Hippocampal formation (tissue), 2 donors: Measurements from ENCODE around the gene EPB41L4A.
"Not testable (repeated sequence)": the region's sequence is repeated elsewhere in the genome, so short reads cannot be mapped to it uniquely, and the experiment has no call there.

Source experiments
- DNase-seq, 2 donors: peaks; one replicate each; lab custom pipeline; 2025; lab: John Stamatoyannopoulos, UW

The EPB41L4A gene

GRCh38 chr5:112401924-112402323, 17.2 kb downstream of the EPB41L4A start:
- DNase-seq, result no peak

- no peak for DNase-seq
Measured at GRCh38 chr5:112397690-112398089, 21.4 kb downstream of the EPB41L4A start.

- DNase-seq, result no peak
Measured at GRCh38 chr5:112396430-112396829, 22.6 kb downstream of the EPB41L4A start.

- not testable (repeated sequence) for DNase-seq
Measured at GRCh38 chr5:112395299-112395698, 23.8 kb downstream of the EPB41L4A start.

- no peak for DNase-seq
Measured at GRCh38 chr5:112390327-112390726, 28.8 kb downstream of the EPB41L4A start.

- no peak for DNase-seq
Measured at GRCh38 chr5:112388739-112389138, 30.3 kb downstream of the EPB41L4A start.

GRCh38 chr5:112388074-112388473, 31.0 kb downstream of the EPB41L4A start:
- DNase-seq, result no peak

- DNase-seq, result no peak
Measured at GRCh38 chr5:112386766-112387165, 32.3 kb downstream of the EPB41L4A start.

GRCh38 chr5:112385969-112386368, 33.1 kb downstream of the EPB41L4A start:
- no peak for DNase-seq

- no peak for DNase-seq
Measured at GRCh38 chr5:112385566-112385965, 33.5 kb downstream of the EPB41L4A start.

GRCh38 chr5:112384523-112384922, 34.6 kb downstream of the EPB41L4A start:
- no peak for DNase-seq

- no peak for DNase-seq
Measured at GRCh38 chr5:112382886-112383285, 36.2 kb downstream of the EPB41L4A start.

GRCh38 chr5:112381521-112381920, 37.6 kb downstream of the EPB41L4A start:
- no peak for DNase-seq

- DNase-seq, result no peak
Measured at GRCh38 chr5:112379542-112380325, 39.3 kb downstream of the EPB41L4A start.

GRCh38 chr5:112374818-112375217, 44.3 kb downstream of the EPB41L4A start:
- no peak for DNase-seq

GRCh38 chr5:112374356-112374755, 44.7 kb downstream of the EPB41L4A start:
- DNase-seq, result no peak

GRCh38 chr5:112373885-112374284, 45.2 kb downstream of the EPB41L4A start:
- no peak for DNase-seq

- no peak for DNase-seq
Measured at GRCh38 chr5:112372543-112372942, 46.5 kb downstream of the EPB41L4A start.

GRCh38 chr5:112371067-112371466, 48.0 kb downstream of the EPB41L4A start:
- no peak for DNase-seq

- DNase-seq, result no peak
Measured at GRCh38 chr5:112367400-112367799, 51.7 kb downstream of the EPB41L4A start.

- DNase-seq, result no peak
Measured at GRCh38 chr5:112366987-112367386, 52.1 kb downstream of the EPB41L4A start.

GRCh38 chr5:112360740-112361139, 58.3 kb downstream of the EPB41L4A start:
- not testable (repeated sequence) for DNase-seq

- no peak for DNase-seq
Measured at GRCh38 chr5:112356178-112356956, 62.7 kb downstream of the EPB41L4A start.
